ENCODE measurements around the gene COQ8A.
"Not testable (repeated sequence)": the region's sequence is repeated elsewhere in the genome, so short reads cannot be mapped to it uniquely, and the experiment has no call there.

The COQ8A gene

DNA sequence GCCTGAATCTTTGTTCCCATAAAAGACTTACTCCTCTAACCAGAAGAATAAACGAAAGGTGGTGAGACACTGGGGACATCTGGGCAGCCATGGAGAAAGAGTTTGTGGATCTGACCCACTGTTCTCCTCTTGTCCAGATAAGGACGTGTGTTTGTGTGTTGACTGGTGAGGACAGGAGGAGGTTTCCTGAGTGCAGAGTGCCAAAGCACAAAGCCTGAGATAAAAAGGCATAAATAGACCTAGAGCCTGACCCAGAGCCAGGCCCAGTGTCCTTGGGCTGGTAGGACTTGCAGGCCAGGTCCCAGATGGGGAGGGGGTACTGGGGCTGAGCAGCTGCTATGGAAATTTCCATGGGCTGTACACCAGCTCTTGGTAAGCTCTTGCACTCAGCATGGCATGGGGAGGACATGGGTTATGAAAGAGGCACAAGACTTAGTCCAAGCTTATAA, 19.6 kb upstream of the COQ8A start:
- Histone ChIP-seq H3K79me1 (ENCODE audit: low read length) (no peaks in the 10 kb centered on the region), H2BK5ac (ENCODE audit: low read depth, low read length, poor library complexity) (no peak overlapping the region), H3K4me1 (ENCODE audit: control insufficient read depth in 1 of 2, insufficient read depth in 2 of 2, low read length in 2 of 2) (no peaks in the 10 kb centered on the region), H3K14ac (ENCODE audit: low read length) (no peak overlapping the region), H3K79me2 (ENCODE audit: control insufficient read depth, insufficient read depth, low read length, poor library complexity) (no peaks in the 10 kb centered on the region), H3K4me3 (ENCODE audit: low read depth, low read length) (no peak overlapping the region), H2BK120ac (ENCODE audit: insufficient read depth, low read length, poor library complexity) (no peak overlapping the region), H3K27ac (ENCODE audit: low read depth, low read length) (no peak overlapping the region), H3K9me3 (ENCODE audit: insufficient read depth, low read depth, low read length) (no peaks in the 10 kb centered on the region), H3K9ac (ENCODE audit: low read length) (no peak overlapping the region), H3K27me3 (ENCODE audit: insufficient read depth, low read length) (no peaks in the 10 kb centered on the region), H2AFZ (ENCODE audit: insufficient read depth, low read length, poor library complexity) (no peak overlapping the region), H3K4ac (ENCODE audit: low read depth, low read length) (no peak overlapping the region), H3K36me3 (ENCODE audit: control insufficient read depth in 1 of 2, insufficient read depth in 2 of 2, low read length in 2 of 2) (no peaks in the 10 kb centered on the region), H3K4me2 (ENCODE audit: low read length) (no peak overlapping the region), H4K12ac (ENCODE audit: low read depth, low read length) (no peak overlapping the region), H4K91ac (ENCODE audit: low read depth, low read length) (no peak overlapping the region), H2AK5ac (ENCODE audit: low read length) (no peak overlapping the region), H3K18ac (ENCODE audit: low read length) (no peak overlapping the region), H3K23ac (ENCODE audit: low read length) (no peak overlapping the region), H2BK12ac (ENCODE audit: low read length) (no peak overlapping the region), H4K8ac (ENCODE audit: low read depth, low read length) (no peak overlapping the region)
- no CpG with 5 or more reads among the region's 2 CpGs for WGBS (ENCODE audit: extremely low coverage, insufficient coverage, insufficient read length)
- no peak for DNase-seq

DNA sequence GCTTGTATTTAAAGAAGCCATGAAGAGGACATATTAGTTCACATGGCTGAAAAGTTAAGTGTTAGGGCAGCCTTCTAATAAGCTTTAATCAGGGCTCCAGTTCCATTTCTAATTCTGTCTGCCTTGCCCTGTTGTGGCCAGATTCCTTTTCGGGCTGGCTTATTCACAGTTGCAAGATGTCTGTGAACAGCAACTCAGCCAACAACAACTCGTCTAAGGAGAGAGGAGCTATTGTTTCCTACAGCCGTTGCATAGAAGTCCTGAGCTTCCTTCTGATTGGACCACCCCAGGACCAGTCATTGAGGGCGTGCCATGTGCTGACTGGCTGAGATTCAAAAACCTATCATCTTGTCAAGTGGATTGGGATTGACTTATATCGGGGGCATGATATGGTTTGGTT, 18.6 kb upstream of the COQ8A start:
- Histone ChIP-seq H2AK5ac (ENCODE audit: low read length) (no peak overlapping the region), H3K79me1 (ENCODE audit: low read length) (no peaks in the 10 kb centered on the region), H2BK12ac (ENCODE audit: low read length) (no peak overlapping the region), H3K9me3 (ENCODE audit: insufficient read depth, low read depth, low read length) (no peaks in the 10 kb centered on the region), H3K4me1 (ENCODE audit: control insufficient read depth in 1 of 2, insufficient read depth in 2 of 2, low read length in 2 of 2) (no peaks in the 10 kb centered on the region), H2BK5ac (ENCODE audit: low read depth, low read length, poor library complexity) (no peak overlapping the region), H3K18ac (ENCODE audit: low read length) (no peak overlapping the region), H3K79me2 (ENCODE audit: control insufficient read depth, insufficient read depth, low read length, poor library complexity) (no peaks in the 10 kb centered on the region), H3K23ac (ENCODE audit: low read length) (no peak overlapping the region), H4K8ac (ENCODE audit: low read depth, low read length) (no peak overlapping the region), H4K12ac (ENCODE audit: low read depth, low read length) (no peak overlapping the region), H3K4me2 (ENCODE audit: low read length) (no peak overlapping the region), H3K27ac (ENCODE audit: low read depth, low read length) (no peak overlapping the region), H3K4ac (ENCODE audit: low read depth, low read length) (no peak overlapping the region), H3K36me3 (ENCODE audit: control insufficient read depth in 1 of 2, insufficient read depth in 2 of 2, low read length in 2 of 2) (no peaks in the 10 kb centered on the region), H3K9ac (ENCODE audit: low read length) (no peak overlapping the region), H2AFZ (ENCODE audit: insufficient read depth, low read length, poor library complexity) (no peak overlapping the region), H2BK120ac (ENCODE audit: insufficient read depth, low read length, poor library complexity) (no peak overlapping the region), H4K91ac (ENCODE audit: low read depth, low read length) (no peak overlapping the region), H3K4me3 (ENCODE audit: low read depth, low read length) (no peak overlapping the region), H3K27me3 (ENCODE audit: insufficient read depth, low read length) (no peaks in the 10 kb centered on the region), H3K14ac (ENCODE audit: low read length) (no peak overlapping the region)
- DNase-seq = no peak
- no CpG with 5 or more reads among the region's 5 CpGs for WGBS (ENCODE audit: extremely low coverage, insufficient coverage, insufficient read length)

DNA sequence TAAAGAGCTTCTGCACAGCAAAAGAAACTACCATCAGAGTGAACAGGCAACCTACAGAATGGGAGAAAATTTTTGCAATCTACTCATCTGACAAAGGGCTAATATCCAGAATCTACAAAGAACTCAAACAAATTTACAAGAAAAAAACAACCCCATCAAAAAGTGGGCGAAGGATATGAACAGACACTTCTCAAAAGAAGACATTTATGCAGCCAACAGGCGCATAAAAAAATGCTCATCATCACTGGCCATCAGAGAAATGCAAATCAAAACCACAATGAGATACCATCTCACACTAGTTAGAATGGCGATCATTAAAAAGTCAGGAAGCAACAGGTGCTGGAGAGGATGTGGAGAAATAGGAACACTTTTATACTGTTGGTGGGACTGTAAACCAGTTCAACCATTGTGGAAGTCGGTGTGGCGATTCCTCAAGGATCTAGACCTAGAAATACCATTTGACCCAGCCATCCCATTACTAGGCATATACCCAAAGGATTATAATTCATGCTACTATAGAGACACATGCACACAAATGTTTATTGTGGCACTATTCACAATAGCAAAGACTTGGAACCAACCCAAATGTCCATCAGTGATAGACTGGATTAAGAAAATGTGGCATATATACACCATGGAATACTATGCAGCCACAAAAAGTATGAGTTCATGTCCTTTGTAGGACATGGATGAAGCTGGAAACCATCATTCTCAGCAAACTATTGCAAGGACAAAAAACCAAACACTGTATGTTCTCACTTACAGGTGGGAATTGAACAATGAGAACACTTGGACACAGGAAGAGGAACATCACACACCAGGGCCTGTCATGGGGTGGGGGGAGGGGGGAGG, 10.6 kb upstream of the COQ8A start:
- not testable (repeated sequence) for DNase-seq; H4K91ac ChIP-seq (ENCODE audit: low read depth, low read length); H2AK5ac ChIP-seq (ENCODE audit: low read length); H3K14ac ChIP-seq (ENCODE audit: low read length); H3K23ac ChIP-seq (ENCODE audit: low read length); H3K9me3 ChIP-seq (ENCODE audit: insufficient read depth, low read depth, low read length); H2BK5ac ChIP-seq (ENCODE audit: low read depth, low read length, poor library complexity); H3K79me2 ChIP-seq (ENCODE audit: control insufficient read depth, insufficient read depth, low read length, poor library complexity); H3K4me2 ChIP-seq (ENCODE audit: low read length); H4K12ac ChIP-seq (ENCODE audit: low read depth, low read length); H3K4me3 ChIP-seq (ENCODE audit: low read depth, low read length); H2BK12ac ChIP-seq (ENCODE audit: low read length); H3K79me1 ChIP-seq (ENCODE audit: low read length); H3K4ac ChIP-seq (ENCODE audit: low read depth, low read length); H3K27ac ChIP-seq (ENCODE audit: low read depth, low read length); H2AFZ ChIP-seq (ENCODE audit: insufficient read depth, low read length, poor library complexity); H3K36me3 ChIP-seq (ENCODE audit: control insufficient read depth in 1 of 2, insufficient read depth in 2 of 2, low read length in 2 of 2); H3K27me3 ChIP-seq (ENCODE audit: insufficient read depth, low read length); H2BK120ac ChIP-seq (ENCODE audit: insufficient read depth, low read length, poor library complexity); H3K9ac ChIP-seq (ENCODE audit: low read length); H3K18ac ChIP-seq (ENCODE audit: low read length); H4K8ac ChIP-seq (ENCODE audit: low read depth, low read length); H3K4me1 ChIP-seq (ENCODE audit: control insufficient read depth in 1 of 2, insufficient read depth in 2 of 2, low read length in 2 of 2)
- no CpG with 5 or more reads among the region's 5 CpGs for WGBS (ENCODE audit: extremely low coverage, insufficient coverage, insufficient read length)

DNA sequence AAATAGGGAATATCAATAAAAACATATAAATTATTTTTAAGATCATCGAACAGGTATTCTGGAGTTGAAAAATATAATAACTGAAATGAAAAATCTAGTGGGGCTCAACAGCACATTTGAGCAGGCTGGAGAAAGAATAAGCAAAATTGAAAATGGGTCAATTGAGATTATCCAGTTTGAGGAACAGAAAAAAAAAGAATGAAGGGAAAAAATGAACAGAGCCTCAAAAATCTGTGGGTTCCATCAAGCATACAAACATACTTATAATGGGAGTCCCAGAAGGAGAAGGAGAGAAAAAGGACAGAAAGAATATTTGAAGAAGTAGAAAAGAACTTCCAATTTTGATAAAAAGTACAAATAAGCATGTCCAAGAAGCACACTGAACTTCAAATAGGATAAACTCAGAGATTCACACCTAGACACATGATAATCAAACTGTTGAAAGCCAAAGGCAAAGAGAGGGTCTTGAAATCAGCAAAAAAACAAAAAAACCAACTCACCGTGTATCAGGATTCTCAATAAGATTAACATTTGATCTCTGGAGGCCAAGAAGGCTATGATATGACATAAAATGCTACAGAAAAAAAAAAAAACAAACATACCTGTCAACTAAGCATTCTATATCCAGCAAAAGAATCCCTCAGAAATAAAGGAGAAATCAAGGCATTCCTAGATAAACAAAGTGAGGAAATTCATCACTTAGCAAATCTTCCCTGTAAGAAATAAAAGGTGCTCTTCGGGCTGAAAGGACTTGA, 5.4 kb upstream of the COQ8A start:
- Histone ChIP-seq H3K27me3 (ENCODE audit: insufficient read depth, low read length) (no peaks in the 10 kb centered on the region), H3K14ac (ENCODE audit: low read length) (no peak overlapping the region), H3K4me1 (ENCODE audit: control insufficient read depth in 1 of 2, insufficient read depth in 2 of 2, low read length in 2 of 2) (peaks cover 0 to 1% of the 10 kb centered on the region in 2 experiments), H4K91ac (ENCODE audit: low read depth, low read length) (no peak overlapping the region), H2AK5ac (ENCODE audit: low read length) (no peak overlapping the region), H4K8ac (ENCODE audit: low read depth, low read length) (no peak overlapping the region), H2BK12ac (ENCODE audit: low read length) (no peak overlapping the region), H3K23ac (ENCODE audit: low read length) (no peak overlapping the region), H2BK120ac (ENCODE audit: insufficient read depth, low read length, poor library complexity) (no peak overlapping the region), H3K18ac (ENCODE audit: low read length) (no peak overlapping the region), H2AFZ (ENCODE audit: insufficient read depth, low read length, poor library complexity) (no peak overlapping the region), H3K79me2 (ENCODE audit: control insufficient read depth, insufficient read depth, low read length, poor library complexity) (peaks cover 4% of the 10 kb centered on the region), H3K4ac (ENCODE audit: low read depth, low read length) (no peak overlapping the region), H3K4me2 (ENCODE audit: low read length) (no peak overlapping the region), H3K36me3 (ENCODE audit: control insufficient read depth in 1 of 2, insufficient read depth in 2 of 2, low read length in 2 of 2) (no peaks in the 10 kb centered on the region), H3K4me3 (ENCODE audit: low read depth, low read length) (no peak overlapping the region), H3K79me1 (ENCODE audit: low read length) (peaks cover 6% of the 10 kb centered on the region), H2BK5ac (ENCODE audit: low read depth, low read length, poor library complexity) (no peak overlapping the region), H3K27ac (ENCODE audit: low read depth, low read length) (no peak overlapping the region), H3K9me3 (ENCODE audit: insufficient read depth, low read depth, low read length) (no peaks in the 10 kb centered on the region), H3K9ac (ENCODE audit: low read length) (no peak overlapping the region), H4K12ac (ENCODE audit: low read depth, low read length) (no peak overlapping the region)
- no peak for DNase-seq
- no CpG with 5 or more reads among the region's 3 CpGs for whole genome bisulfite sequencing (ENCODE audit: extremely low coverage, insufficient coverage, insufficient read length)

All from trophoblast cell (in vitro differentiated cells and primary cell).